ENCODE results near the gene MTHFD1L. TPM values are rescaled to one million over a fixed set of nuclear protein-coding genes. Genes with fewer than 3 reads are reported as not detected.

The MTHFD1L gene
- total and polyA plus RNA-seq, 2 of the 8 experiments (the other 6 are each of a cell fraction or from before 2014, with no cell fraction given): 29.2 to 105 TPM

GRCh38 chr6:151026041-151026663, 160.7 kb downstream of the MTHFD1L start:
- Histone ChIP-seq H2BK12ac (ENCODE audit: low read depth, low read length) (no peak overlapping the region), H3K56ac (replicated peaks; ENCODE audit: insufficient read length, low read depth, low read length) (no peak overlapping the region), H4K8ac (ENCODE audit: extremely low read depth, insufficient read depth, low read length) (no peak overlapping the region), H3K79me1 (ENCODE audit: low read depth, low read length) (no peaks in the 10 kb centered on the region; the same call in 1 of the 2 replicates), H3K4me1 (replicated peaks in 1 of 4; ENCODE audit: control insufficient read depth in 3 of 4, insufficient read depth in 4 of 4, low read length in 3 of 4) (no peaks in the 10 kb centered on the region), H2AFZ (ENCODE audit: low read length) (no peak overlapping the region), H3K4me3 (ENCODE audit: extremely low read depth in 1 of 4, insufficient read depth in 2 of 4, low read depth in 3 of 4, low read length in 4 of 4) (no peak overlapping the region), H3K9ac (replicated peaks in 1 of 4; ENCODE audit: extremely low read depth in 1 of 4, low read depth in 3 of 4, low read length in 3 of 4) (no peak overlapping the region), H3K23me2 (ENCODE audit: low read depth, low read length) (no peaks in the 10 kb centered on the region), H3K4ac (replicated peaks; ENCODE audit: insufficient read length, low read depth, low read length) (no peak overlapping the region), H2BK20ac (ENCODE audit: low read length) (no peak overlapping the region), H3K27me3 (replicated peaks in 1 of 4; ENCODE audit: control insufficient read depth in 3 of 4, extremely low read depth in 1 of 4, insufficient read depth in 3 of 4, low read length in 3 of 4) (no peaks in the 10 kb centered on the region), H4K5ac (ENCODE audit: insufficient read length, low read depth, low read length) (no peak overlapping the region), H2AK5ac (ENCODE audit: low read depth, low read length) (no peak overlapping the region), H4K91ac (replicated peaks; ENCODE audit: insufficient read length, low read length) (no peak overlapping the region), H3K79me2 (ENCODE audit: control insufficient read depth in 1 of 2, insufficient read depth in 2 of 2, low read length in 2 of 2) (no peaks in the 10 kb centered on the region), H4K20me1 (replicated peaks in 1 of 2; ENCODE audit: control insufficient read depth in 1 of 2, insufficient read depth in 2 of 2, low read length in 2 of 2) (no peaks in the 10 kb centered on the region), H3K9me3 (ENCODE audit: insufficient read depth in 2 of 2, low read depth in 1 of 2, low read length in 1 of 2) (no peaks in the 10 kb centered on the region), H2BK120ac (replicated peaks; ENCODE audit: low read depth, low read length) (no peak overlapping the region), H2BK5ac (ENCODE audit: low read depth, low read length) (no peak overlapping the region), H3K18ac (ENCODE audit: extremely low read depth, low read length) (no peak overlapping the region), H3K23ac (ENCODE audit: insufficient read length) (no peak overlapping the region), H3K27ac (ENCODE audit: low read depth, low read length) (no peak overlapping the region), H2BK15ac (ENCODE audit: low read length) (no peak overlapping the region), H3K36me3 (ENCODE audit: control insufficient read depth in 2 of 4, insufficient read depth in 4 of 4, low read length in 3 of 4) (peaks cover 0 to 11% (median 3%) of the 10 kb centered on the region in 4 experiments; a peak in 4 of 8 replicates), H3K14ac (ENCODE audit: insufficient read length) (no peak overlapping the region), H3K4me2 (ENCODE audit: insufficient read depth in 1 of 2, low read depth in 2 of 2, low read length in 2 of 2) (no peak overlapping the region)
- ChIA-PET CTCF (ENCODE audit: partially characterized antibody) (interaction anchor here (1.0 to 7.4 kb wide), 3 partner anchors 10 to 300 kb away, joined by 3 to 56 read pairs (median 4); no protein-coding TSS in a partner anchor), POLR2A (ENCODE audit: partially characterized antibody) (interaction anchor here (0.9 to 1.0 kb wide), 2 partner anchors 19 to 222 kb away, joined by 3 read pairs; no protein-coding TSS in a partner anchor)
- WGBS, 2 experiments (ENCODE audit: extremely low coverage in 1 of 2, insufficient coverage in 1 of 2, insufficient read length in 1 of 2, insufficient replicate concordance in 2 of 2, low coverage in 1 of 2, low lambda C conversion rate in 2 of 2, missing lambda C conversion rate in 1 of 2): 93% methylated on average over 4 of the region's 4 CpGs; no CpG with 5 or more reads in 1 of the 2 experiments
- TF ChIP-seq GTF2F1 (IDR thresholded peaks at IDR 0.05; ENCODE audit: borderline replicate concordance, low read depth, low read length) (no peak), SUZ12 (IDR thresholded peaks at IDR 0.05; ENCODE audit: low read length) (no peak), ATF2 (IDR thresholded peaks at IDR 0.05; ENCODE audit: low read length) (no peak), TEAD4 (IDR thresholded peaks at IDR 0.05; ENCODE audit: low read depth, low read length) (no peak), RBBP5 (IDR thresholded peaks at IDR 0.05; ENCODE audit: borderline replicate concordance, low read depth, low read length) (no peak), ATF3 (IDR thresholded peaks at IDR 0.05; ENCODE audit: insufficient read depth, low read depth, low read length) (no peak), ASH2L (IDR thresholded peaks at IDR 0.05; ENCODE audit: low read length) (no peak), POLR2AphosphoS5 (IDR thresholded peaks at IDR 0.05; ENCODE audit: low read depth, low read length) (no peak), KDM1A (IDR thresholded peaks at IDR 0.05; ENCODE audit: borderline replicate concordance, low read length) (no peak), EP300 (IDR thresholded peaks at IDR 0.05; ENCODE audit: borderline replicate concordance in 1 of 2, low read depth in 2 of 2, low read length in 2 of 2) (no peak)
- no peak for DNase-seq (ENCODE audit: low read depth in 1 of 2, low spot score in 2 of 2)
- FAIRE-seq: no peak

All from H1 (cell line).